Neural cell (in vitro differentiated cells): ENCODE results near the gene PTPRN2. TPM values are rescaled to one million over a fixed set of nuclear protein-coding genes. Genes with fewer than 3 reads are reported as not detected.

Experiments used
- H2AFZ ChIP-seq: fragments of 200-600, 300-800 bp; sonication (generic), shearing (Covaris generic); 2 replicates; pipeline ENCODE4 v1.6.0; 2014; ENCODE audit warnings: low read depth, mild to moderate bottlenecking, antibody characterized with exemption, low read length, moderate library complexity
- H3F3A ChIP-seq: fragments of 200-600 bp; shearing (Covaris generic); 2 replicates; pipeline ENCODE4 v1.6.1; 2016; ENCODE audit warnings: mild to moderate bottlenecking, moderate library complexity, mixed read lengths, antibody characterized with exemption, low read length; ENCODE audit not compliant: insufficient read depth, poor library complexity, severe bottlenecking
- H3K27ac ChIP-seq: fragments of 200-600, 300-800 bp; sonication (generic), shearing (Covaris generic); 2 replicates; pipeline ENCODE4 v1.5.1; 2014; ENCODE audit warnings: mild to moderate bottlenecking, low read length, moderate library complexity
- H3K27me3 ChIP-seq: fragments of 300-800, 200-600 bp; sonication (generic), shearing (Covaris generic); 2 replicates; pipeline ENCODE4 v1.6.0; 2014; ENCODE audit warnings: mild to moderate bottlenecking, low read depth, low read length, moderate library complexity; ENCODE audit not compliant: insufficient read depth
- H3K36me3 ChIP-seq: fragments of 300-800, 200-600 bp; sonication (generic), shearing (Covaris generic); 2 replicates; pipeline ENCODE4 v1.5.1; 2014; ENCODE audit warnings: mild to moderate bottlenecking, antibody characterized with exemption, low read length, moderate library complexity; ENCODE audit not compliant: insufficient read depth
- H3K4me2 ChIP-seq: fragments of 300-800, 200-600 bp; sonication (generic), shearing (Covaris generic); 2 replicates; pipeline ENCODE4 v1.6.0; 2014; ENCODE audit warnings: mild to moderate bottlenecking, low read length
- H3K4me3 ChIP-seq: fragments of 300-800, 200-600 bp; sonication (generic), shearing (Covaris generic); 2 replicates; pipeline ENCODE4 v1.5.1; 2014; ENCODE audit warnings: mild to moderate bottlenecking, low read length, moderate library complexity
- H3K79me2 ChIP-seq: fragments of 200-600 bp; shearing (Covaris generic); replicated peaks from 2 replicates; pipeline ENCODE4 v1.6.0; 2014; ENCODE audit warnings: mild to moderate bottlenecking, low read length, moderate library complexity; ENCODE audit not compliant: insufficient read depth
- H3K9ac ChIP-seq: fragments of 300-800, 200-600 bp; sonication (generic), shearing (Covaris generic); 2 replicates; pipeline ENCODE4 v1.6.1; 2016; ENCODE audit warnings: mild to moderate bottlenecking, low read length, mixed read lengths
- H3K9me2 ChIP-seq: fragments of 200-600 bp; shearing (Covaris generic); 2 replicates; pipeline ENCODE4 v1.6.1; 2016; ENCODE audit warnings: mild to moderate bottlenecking, low read length, mixed read lengths; ENCODE audit not compliant: insufficient read depth
- H3K9me3 ChIP-seq: fragments of 200-600, 300-800 bp; sonication (generic), shearing (Covaris generic); 2 replicates; pipeline ENCODE4 v1.6.1; 2016; ENCODE audit warnings: mild to moderate bottlenecking, mixed run types, low read length, moderate library complexity, mixed read lengths
- H4K20me1 ChIP-seq: fragments of 200-600 bp; shearing (Covaris generic); 2 replicates; pipeline ENCODE4 v1.6.1; 2016; ENCODE audit warnings: mild to moderate bottlenecking, mixed run types; ENCODE audit not compliant: insufficient read depth
- CTCF ChIP-seq: fragments of 450-650 bp; IDR thresholded peaks from 2 replicates; pipeline ENCODE4 v1.5.1; 2014; ENCODE audit warnings: antibody characterized with exemption, mild to moderate bottlenecking, moderate library complexity; ENCODE audit not compliant: poor library complexity, severe bottlenecking
- EP300 ChIP-seq: fragments of 450-650 bp; conservative IDR thresholded peaks from 2 replicates; pipeline ENCODE4 v1.6.1; 2014; ENCODE audit warnings: antibody characterized with exemption, mild to moderate bottlenecking, moderate library complexity; ENCODE audit not compliant: poor library complexity, severe bottlenecking
- EZH2 ChIP-seq: fragments of 200-600, 300-800 bp; shearing (Covaris generic), sonication (generic); IDR thresholded peaks from 2 replicates; pipeline ENCODE4 v1.6.1; 2014; ENCODE audit warnings: antibody characterized with exemption, low read length, borderline replicate concordance, mild to moderate bottlenecking; ENCODE audit not compliant: insufficient read depth, poor library complexity, severe bottlenecking
- MXI1 ChIP-seq: fragments of 450-650 bp; conservative IDR thresholded peaks from 2 replicates; pipeline ENCODE4 v1.6.1; 2014; ENCODE audit warnings: antibody characterized with exemption, mild to moderate bottlenecking; ENCODE audit not compliant: poor library complexity, severe bottlenecking
- POLR2AphosphoS5 ChIP-seq: IDR thresholded peaks from 2 replicates; pipeline ENCODE4 v1.6.1; 2012
- RAD21 ChIP-seq: fragments of 450-650 bp; conservative IDR thresholded peaks from 2 replicates; pipeline ENCODE4 v1.6.1; 2014; ENCODE audit warnings: antibody characterized with exemption, mild to moderate bottlenecking, moderate library complexity
- REST ChIP-seq: IDR thresholded peaks from 2 replicates; pipeline ENCODE4 v1.6.1; 2012; ENCODE audit warnings: borderline replicate concordance
- SMC3 ChIP-seq: fragments of 450-650 bp; conservative IDR thresholded peaks from 2 replicates; pipeline ENCODE4 v1.6.1; 2014; ENCODE audit warnings: antibody characterized with exemption, mild to moderate bottlenecking, moderate library complexity; ENCODE audit not compliant: poor library complexity
- TAF1 ChIP-seq: IDR thresholded peaks from 2 replicates; pipeline ENCODE4 v1.6.1; 2012; ENCODE audit warnings: low read depth
- polyA plus RNA-seq: library from polyadenylated mRNA; depleted of rRNA; stranded (reverse); fragments of >200 nt; gene quantifications from 2 replicates; pipeline ENCODE4 v1.2.3, GENCODE V29; 2014

The PTPRN2 gene
- polyA plus RNA-seq, 1 donor from 2014 or later = 31.0 TPM

DNA sequence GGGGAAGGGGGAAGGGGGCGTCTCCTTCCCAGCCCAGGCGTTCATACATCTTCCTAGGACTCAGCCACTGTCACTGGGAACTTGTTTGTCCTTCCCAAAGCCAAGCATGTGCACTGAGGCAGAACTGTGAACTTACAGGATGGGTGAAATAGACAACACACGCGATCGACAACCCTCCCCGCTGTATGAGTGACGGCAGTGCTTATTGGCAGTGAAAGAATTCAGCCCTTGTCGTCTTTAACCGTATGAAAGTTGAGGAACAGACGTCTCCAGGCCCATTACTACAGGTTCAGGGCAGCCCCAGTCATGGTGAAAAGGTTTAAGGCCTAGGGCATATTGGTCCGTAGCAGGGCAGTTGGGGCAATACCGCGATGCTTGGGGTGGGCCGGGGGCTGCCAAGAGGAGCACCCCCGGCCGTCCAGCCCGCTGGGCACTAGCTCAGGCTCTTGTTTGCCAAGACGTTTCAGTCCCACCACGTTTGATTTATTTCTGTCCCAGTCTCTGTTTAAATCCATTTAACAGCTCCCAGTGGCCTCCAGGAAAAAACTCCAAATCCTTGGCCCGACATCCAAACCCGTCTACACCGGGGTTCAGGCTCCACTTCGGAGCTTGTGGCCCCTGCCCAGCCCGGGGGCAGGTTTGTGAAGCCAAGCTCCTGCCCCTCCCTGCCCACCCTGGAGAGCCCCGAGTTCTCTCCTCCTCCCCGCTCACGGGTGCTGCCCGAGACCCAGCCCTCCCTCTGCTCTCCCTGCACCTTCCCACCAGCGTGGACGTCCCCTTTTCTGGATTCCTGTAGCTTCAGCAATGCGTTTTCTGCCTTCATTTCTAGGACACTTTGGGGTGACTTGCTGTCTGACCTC is 1091.0 kb downstream of the PTPRN2 start:
- Histone ChIP-seq H3K27me3 (no peaks in the 10 kb centered on the region), H3K36me3 (no peaks in the 10 kb centered on the region), H3K4me2 (no peak overlapping the region), H3K4me3 (no peak overlapping the region), H3K79me2 (no peaks in the 10 kb centered on the region), H4K20me1 (no peaks in the 10 kb centered on the region), H3F3A (no peaks in the 10 kb centered on the region), H3K27ac (no peak overlapping the region), H3K9ac (no peak overlapping the region), H3K9me2 (no peaks in the 10 kb centered on the region), H2AFZ (no peak overlapping the region), H3K9me3 (no peaks in the 10 kb centered on the region)
- no peak for TF ChIP-seq RAD21
- no peak for TF ChIP-seq TAF1
- TF ChIP-seq CTCF = no peak
- TF ChIP-seq SMC3 = no peak
- no peak for TF ChIP-seq POLR2AphosphoS5
- no peak for TF ChIP-seq MXI1

GRCh38 chr7:157495594-157495993 is 1092.0 kb downstream of the PTPRN2 start:
- Histone ChIP-seq H3K36me3 (no peaks in the 10 kb centered on the region), H3K4me3 (no peak overlapping the region), H3K9ac (no peak overlapping the region), H3K9me3 (no peaks in the 10 kb centered on the region), H3K79me2 (no peaks in the 10 kb centered on the region), H4K20me1 (no peaks in the 10 kb centered on the region), H3K9me2 (no peaks in the 10 kb centered on the region), H3K4me2 (no peak overlapping the region), H3K27ac (no peak overlapping the region), H3K27me3 (no peaks in the 10 kb centered on the region), H2AFZ (no peak overlapping the region), H3F3A (no peaks in the 10 kb centered on the region)
- TF ChIP-seq REST = no peak
- TF ChIP-seq EP300 = no peak
- TF ChIP-seq TAF1 = no peak
- no peak for TF ChIP-seq CTCF
- TF ChIP-seq RAD21 = no peak
- no peak for TF ChIP-seq EZH2
- TF ChIP-seq SMC3 = no peak
